GM18511 (cell line): Measurements from ENCODE around the gene UBA52.

Source experiments
- ATAC-seq: cut with Tn5 transposase; IDR thresholded peaks from one replicate; pipeline ENCODE4 v1.9.1; 2021; ENCODE audit warnings: mild to moderate bottlenecking, moderate library complexity; ENCODE audit not compliant: unreplicated experiment

UBA52 gene

GRCh38 chr19:18551631-18552030 lies 20.0 kb upstream of the UBA52 start:
- no peak for ATAC-seq

GRCh38 chr19:18557411-18558201 lies 14.1 kb upstream of the UBA52 start, which contains the start of gene KXD1:
TSS of gene KXD1 (plus strand) at chr19:18557870. CDS start at chr19:18562057, 4,187 bp downstream.
- ATAC-seq: peak; percentile 94

DNA sequence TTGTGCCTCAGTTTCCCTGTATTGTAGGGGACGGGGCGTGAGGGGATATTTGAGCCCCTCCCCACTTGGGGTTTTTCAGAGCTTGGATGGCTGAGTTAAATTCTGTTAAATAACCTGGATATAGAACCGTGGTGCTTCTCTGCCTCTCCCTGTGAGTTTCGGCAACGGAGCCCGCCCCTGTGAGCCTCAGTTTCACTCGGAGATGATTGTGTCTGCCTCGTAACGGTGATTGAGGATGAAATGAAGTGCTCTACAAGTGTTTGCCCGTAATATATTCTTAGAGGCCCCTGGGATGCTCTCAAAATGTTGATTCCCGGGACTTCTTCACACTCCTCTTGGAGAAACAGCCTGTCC lies 13.5 kb upstream of the UBA52 start:
- ATAC-seq: no peak

GRCh38 chr19:18558604-18559003 lies 13.1 kb upstream of the UBA52 start:
- no peak for ATAC-seq

GRCh38 chr19:18559685-18560084 lies 12.0 kb upstream of the UBA52 start:
- no peak for ATAC-seq

GRCh38 chr19:18562086-18562485 lies 9.6 kb upstream of the UBA52 start:
- no peak for ATAC-seq

DNA sequence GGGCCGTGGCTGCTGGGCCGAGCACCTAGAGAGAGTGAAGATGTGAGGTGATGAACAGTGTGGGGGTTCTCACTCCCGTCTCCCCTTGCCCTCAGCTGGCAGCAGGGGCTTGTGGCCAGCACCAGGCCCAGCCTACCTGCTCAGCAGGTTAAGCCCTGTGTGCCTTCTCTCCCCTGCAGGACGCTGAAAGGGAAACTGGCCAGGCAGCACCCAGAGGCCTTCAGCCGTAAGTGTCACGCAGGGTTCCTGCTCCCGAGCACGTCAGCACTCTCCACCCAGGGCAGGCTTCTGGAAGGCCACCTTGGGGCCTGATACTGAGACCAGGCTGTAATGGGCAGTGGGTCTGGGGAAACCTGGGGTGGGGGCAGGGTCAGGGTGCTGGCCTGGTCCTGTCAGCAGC lies 4.7 kb upstream of the UBA52 start:
- ATAC-seq: no peak

DNA sequence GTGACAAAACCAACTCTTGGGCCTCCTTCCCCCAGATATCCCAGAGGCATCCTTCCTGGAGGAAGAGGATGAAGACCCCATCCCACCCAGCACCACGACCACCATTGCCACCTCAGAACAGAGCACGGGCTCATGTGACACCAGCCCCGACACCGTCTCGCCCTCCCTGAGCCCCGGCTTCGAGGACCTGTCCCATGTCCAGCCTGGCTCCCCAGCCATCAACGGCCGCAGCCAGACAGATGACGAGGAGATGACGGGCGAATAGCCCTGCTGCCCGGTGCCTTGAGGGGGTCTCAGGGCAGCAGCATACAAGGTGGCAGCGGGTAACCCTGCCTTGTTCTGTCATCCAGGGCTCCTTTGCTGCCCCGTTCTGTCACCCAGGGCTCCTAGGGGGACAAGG lies 3.3 kb upstream of the UBA52 start:
- ATAC-seq: no peak

GRCh38 chr19:18574691-18575291 lies 3.1 kb downstream of the UBA52 start:
- ATAC-seq: no peak

- ATAC-seq: no peak
These were observed 4.7 kb downstream of the UBA52 start for GRCh38 chr19:18576383-18576782.

DNA sequence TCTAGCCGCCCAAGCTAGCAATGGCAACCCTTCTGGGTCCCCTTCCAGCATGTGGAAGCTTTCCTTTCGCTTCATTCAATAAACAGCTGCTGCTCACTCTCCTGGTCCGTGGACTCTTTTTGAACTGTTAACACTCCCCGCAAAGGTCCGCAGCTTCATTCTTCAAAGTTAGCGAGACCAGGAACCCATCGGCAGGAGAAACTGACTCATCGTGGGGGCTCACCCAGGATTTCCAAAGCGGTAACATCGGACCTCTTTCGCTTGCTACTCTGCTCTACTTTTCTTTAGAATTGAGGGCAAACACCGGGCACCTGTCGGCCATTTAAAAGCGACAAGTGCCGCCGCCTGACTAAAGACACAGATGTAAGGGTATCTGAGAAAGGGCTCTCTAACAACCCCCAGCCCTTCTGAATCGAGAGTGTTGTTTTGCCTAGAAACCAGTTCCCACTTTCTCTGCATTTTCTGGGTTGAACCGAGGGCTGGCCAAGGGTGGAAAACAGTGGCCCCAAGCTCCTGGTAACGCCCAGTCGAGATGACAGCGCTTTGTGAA lies 5.8 kb downstream of the UBA52 start:
- ATAC-seq: no peak

- ATAC-seq: no peak
These were observed 8.7 kb downstream of the UBA52 start for GRCh38 chr19:18580311-18580710.

- no peak for ATAC-seq
These were observed 14.6 kb downstream of the UBA52 start for GRCh38 chr19:18586306-18586705.

DNA sequence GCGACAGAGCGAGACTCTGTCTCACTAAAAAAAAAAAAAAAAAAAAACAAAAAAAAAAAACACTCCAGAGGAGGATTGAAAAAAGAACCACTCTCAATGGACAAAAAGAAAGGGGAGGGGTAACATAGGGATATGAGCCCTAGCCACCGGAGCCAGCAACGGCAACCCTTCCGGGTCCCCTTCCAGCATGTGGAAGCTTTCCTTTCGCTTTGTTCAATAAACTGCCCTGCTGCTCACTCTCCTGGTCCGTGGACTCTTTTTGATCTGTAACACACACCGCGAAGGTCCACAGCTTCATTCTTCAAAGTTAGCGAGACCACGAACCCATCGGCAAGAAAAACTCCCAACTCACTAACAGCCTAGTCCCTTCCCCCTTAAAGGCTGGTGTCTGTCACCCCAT lies 15.9 kb downstream of the UBA52 start:
- ATAC-seq: no peak

- peak; percentile 3 for ATAC-seq
These were observed 16.4 kb downstream of the UBA52 start for GRCh38 chr19:18587962-18588610.

- ATAC-seq: peak; percentile 84
These were observed 17.1 kb downstream of the UBA52 start, which contains the start of gene REX1BD for GRCh38 chr19:18588611-18589379. TSS of gene REX1BD (plus strand) at chr19:18588798. CDS start at chr19:18588802, 4 bp downstream.

DNA sequence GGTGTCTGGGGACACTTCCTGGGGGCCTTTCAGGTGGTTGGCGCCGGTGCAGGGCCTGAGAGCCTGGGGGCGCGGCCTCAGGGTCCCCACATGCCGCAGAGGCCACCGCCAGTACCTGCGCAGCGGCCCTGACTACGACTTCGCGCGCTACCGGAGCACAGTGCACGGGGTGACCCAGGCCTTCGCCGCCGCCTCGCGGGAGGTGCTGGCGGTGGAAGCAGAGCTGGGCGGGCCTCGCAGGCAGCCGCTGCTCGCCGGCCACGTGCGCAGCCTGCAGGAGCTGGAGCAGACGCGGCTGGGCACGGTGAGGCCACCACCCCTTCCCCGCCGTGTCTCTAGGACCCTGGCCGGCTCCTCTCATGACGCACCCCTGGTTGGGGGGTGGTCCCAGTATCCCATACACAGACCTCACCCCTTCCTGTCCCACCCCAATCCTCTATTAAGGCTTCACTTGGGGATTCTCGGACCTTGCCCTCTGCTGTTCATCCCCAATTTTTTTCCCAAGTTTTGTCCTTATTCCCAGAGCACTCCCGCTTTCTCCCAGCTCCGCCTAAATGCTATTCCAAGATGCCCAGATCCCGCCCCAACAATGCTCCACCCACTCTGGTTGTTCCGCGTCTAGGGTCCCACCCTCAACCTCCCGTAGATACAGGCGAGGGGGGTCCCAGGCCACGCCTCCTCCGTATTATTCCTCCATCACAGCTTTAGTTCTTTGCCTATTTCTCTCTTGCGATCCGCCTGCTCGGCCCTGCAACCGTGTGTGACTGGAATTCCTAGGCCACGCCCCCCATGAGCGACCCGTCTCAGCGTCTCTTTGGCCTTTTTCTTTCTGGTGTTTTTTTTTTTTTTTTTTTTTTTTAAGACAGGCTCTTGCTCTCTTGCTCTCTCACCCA lies 18.0 kb downstream of the UBA52 start:
- peak; percentile 37 for ATAC-seq

GRCh38 chr19:18590273-18591272 lies 18.9 kb downstream of the UBA52 start:
- no peak for ATAC-seq
